Keratinocyte (primary cell): Measurements from ENCODE around the gene PCCA. TPM values are rescaled to one million over a fixed set of nuclear protein-coding genes. Genes with fewer than 3 reads are reported as not detected.

ENCODE experiments used
- DNase-seq: peaks from one replicate; pipeline ENCODE4 v3.0.0-alpha.2; 2011; ENCODE audit warnings: low read depth, missing footprints, low spot score
- FAIRE-seq: peaks from 2 replicates; lab custom pipeline; 2011; peaks lifted over from hg19 to GRCh38; lab: Jason Lieb, UNC
- H2AFZ ChIP-seq: 2 replicates; pipeline ENCODE4 v1.6.0; 2012; ENCODE audit warnings: low read length, control low read depth, inconsistent platforms; ENCODE audit not compliant: control insufficient read depth
- H3K27ac ChIP-seq: 2 replicates; pipeline ENCODE4 v1.5.1; 2011; ENCODE audit warnings: low read length; ENCODE audit not compliant: control insufficient read depth, insufficient read depth
- H3K27me3 ChIP-seq: 3 replicates; pipeline ENCODE4 v1.6.0; 2011; ENCODE audit warnings: low read length; ENCODE audit not compliant: control insufficient read depth, insufficient read depth; ENCODE audit errors: extremely low read depth
- H3K36me3 ChIP-seq, 2 experiments: 2 replicates in 1 of 2; 3 replicates in 1 of 2; pipeline ENCODE4 v1.5.1; 2011; ENCODE audit warnings: low read length in 2 of 2, mild to moderate bottlenecking in 1 of 2; ENCODE audit not compliant: control insufficient read depth in 2 of 2, insufficient read depth in 2 of 2; ENCODE audit errors: extremely low read depth in 1 of 2
- H3K4me1 ChIP-seq: 3 replicates; pipeline ENCODE4 v1.5.1; 2011; ENCODE audit warnings: low read length; ENCODE audit not compliant: control insufficient read depth, insufficient read depth; ENCODE audit errors: extremely low read depth
- H3K4me2 ChIP-seq: 3 replicates; pipeline ENCODE4 v1.6.0; 2011; ENCODE audit warnings: low read depth, low read length; ENCODE audit not compliant: control insufficient read depth, insufficient read depth; ENCODE audit errors: extremely low read depth
- H3K4me3 ChIP-seq, 3 experiments: fragments of 200-600 bp in 1 of 3; sonication (generic) in 1 of 3; 2 replicates in 2 of 3; 3 replicates in 1 of 3; pipeline ENCODE4 v1.5.1; 2011 to 2016; ENCODE audit warnings: low read length in 3 of 3, mild to moderate bottlenecking in 3 of 3, control low read depth in 2 of 3, inconsistent platforms in 1 of 3, low read depth in 1 of 3, mixed read lengths in 1 of 3, mixed run types in 1 of 3, moderate library complexity in 1 of 3; ENCODE audit not compliant: control insufficient read depth in 2 of 3, insufficient read depth in 2 of 3; ENCODE audit errors: extremely low read depth in 1 of 3
- H3K79me2 ChIP-seq: 2 replicates; pipeline ENCODE4 v1.6.0; 2012; ENCODE audit warnings: low read length; ENCODE audit not compliant: control insufficient read depth, insufficient read depth
- H3K9ac ChIP-seq: 3 replicates; pipeline ENCODE4 v1.6.0; 2011; ENCODE audit warnings: low read length; ENCODE audit not compliant: control insufficient read depth, insufficient read depth; ENCODE audit errors: extremely low read depth
- H3K9me1 ChIP-seq: 3 replicates; pipeline ENCODE4 v1.6.0; 2011; ENCODE audit warnings: low read length; ENCODE audit not compliant: control insufficient read depth, insufficient read depth; ENCODE audit errors: extremely low read depth
- H3K9me3 ChIP-seq: 2 replicates; pipeline ENCODE4 v1.5.1; 2012; ENCODE audit warnings: low read depth, low read length; ENCODE audit not compliant: control insufficient read depth
- H4K20me1 ChIP-seq: 3 replicates; pipeline ENCODE4 v1.6.0; 2011; ENCODE audit warnings: low read length; ENCODE audit not compliant: control insufficient read depth, insufficient read depth; ENCODE audit errors: extremely low read depth
- CTCF ChIP-seq, 3 experiments: IDR thresholded peaks in 1 of 3; conservative IDR thresholded peaks in 1 of 3; optimal IDR thresholded peaks in 1 of 3; 2 replicates in 2 of 3; 3 replicates in 1 of 3; pipeline versions ENCODE3 to v1.5.1; 2011; ENCODE audit warnings: low read length in 3 of 3, mild to moderate bottlenecking in 3 of 3, moderate library complexity in 2 of 3, control low read depth in 1 of 3, inconsistent platforms in 1 of 3; ENCODE audit not compliant: insufficient read depth in 2 of 3; ENCODE audit errors: extremely low read depth in 1 of 3
- EZH2 ChIP-seq: IDR thresholded peaks from one replicate; pipeline ENCODE4 v1.6.1; 2012; ENCODE audit warnings: inconsistent platforms, mild to moderate bottlenecking, low read length, moderate library complexity
- dilution Hi-C: fragments of 300-500 bp; cut with MboI; formaldehyde crosslinking; loops from one replicate; pipeline ENCODE4 v1.7.0; 2020; ENCODE audit warnings: low sequenced_read_pairs; ENCODE audit not compliant: extremely low pct_ligation_motif_present
- polyA minus RNA-seq, 3 experiments: library from RNA; depleted of rRNA, polyadenylated mRNA; stranded (reverse); fragments of >200 nt; gene quantifications; 1 replicate in 1 of 3; 2 replicates in 1 of 3; 3 replicates in 1 of 3; pipeline ENCODE4 v1.2.3, GENCODE V29; 2011
- polyA plus RNA-seq, 5 experiments: library from polyadenylated mRNA; depleted of rRNA in 3 of 5; stranded (reverse) in 3 of 5; stranded (forward) in 1 of 5; unstranded in 1 of 5; fragments of >200 nt; gene quantifications; 1 replicate in 1 of 5; 2 replicates in 3 of 5; 3 replicates in 1 of 5; pipeline versions ENCODE4 v1.2.1 to v1.2.3, GENCODE V29; 2011 to 2012; ENCODE audit warnings: missing spikeins in 2 of 5, low read depth in 1 of 5, low replicate concordance in 1 of 5

PCCA gene
- polyA plus RNA-seq (3.6 to 8.1 TPM (median 4.1 TPM) in 3 replicates), polyA minus RNA-seq (1.2 to 24.2 TPM (median 12.8 TPM) in 3 replicates)
- 15.5 TPM for polyA plus RNA-seq (2011; ENCODE audit: low read depth)
- 2.8 and 5.8 TPM in 2 replicates for polyA plus RNA-seq (2011; cell fraction: cytosol; rRNA removed)
- 9.5 and 13.4 TPM in 2 replicates for polyA plus RNA-seq (2011; cell fraction: nucleus; rRNA removed)
- 8.0 and 10.0 TPM in 2 replicates for polyA plus RNA-seq (2012; ENCODE audit: low replicate concordance)
- polyA minus RNA-seq (2011; cell fraction: cytosol; rRNA and poly(A)+ RNA removed): 10.7 TPM
- polyA minus RNA-seq (2011; cell fraction: nucleus; rRNA and poly(A)+ RNA removed): 12.6 and 29.6 TPM in 2 replicates

- peak within 1 kb of the TSS; percentile 74 to 88 (median 80) for H3K4me3 ChIP-seq
- H4K20me1 ChIP-seq: no peaks in the 10 kb centered on the region
- H3K9me1 ChIP-seq: no peaks in the 10 kb centered on the region
- H3K27ac ChIP-seq: peak within 1 kb of the TSS; percentile 51
- peaks cover 6% of the 10 kb centered on the region for H3K79me2 ChIP-seq
- peak within 1 kb of the TSS; percentile 68 for H3K4me2 ChIP-seq
- no peaks in the 10 kb centered on the region for H3K4me1 ChIP-seq
- H3K9ac ChIP-seq: peak within 1 kb of the TSS; percentile 75
- no peaks in the 10 kb centered on the region for H3K27me3 ChIP-seq
- dilution Hi-C loops: no loop called here
- peaks cover 0 to 2% of the 10 kb centered on the region in 2 experiments for H3K36me3 ChIP-seq
- H2AFZ ChIP-seq: peak within 1 kb of the TSS; percentile 93
- no peaks in the 10 kb centered on the region for H3K9me3 ChIP-seq
- DNase-seq (no peak), FAIRE-seq (peak; percentile 73)
- no peak for TF ChIP-seq EZH2
- TF ChIP-seq CTCF (optimal IDR thresholded peaks at IDR 0.05 in 1 of 3, IDR thresholded peaks at IDR 0.05 in 1 of 3, conservative IDR thresholded peaks at IDR 0.05 in 1 of 3; ENCODE audit: extremely low read depth in 1 of 3, insufficient read depth in 2 of 3, low read length in 3 of 3): no peak
Observed at GRCh38 chr13:100088644-100089464, at the start of gene PCCA. PCCA (plus strand) TSS chr13:100089093; CDS start chr13:100089121, 28 bp downstream.

- TF ChIP-seq EZH2: no peak
- TF ChIP-seq CTCF (optimal IDR thresholded peaks at IDR 0.05 in 1 of 3, IDR thresholded peaks at IDR 0.05 in 1 of 3, conservative IDR thresholded peaks at IDR 0.05 in 1 of 3; ENCODE audit: extremely low read depth in 1 of 3, insufficient read depth in 2 of 3, low read length in 3 of 3): no peak
- Histone ChIP-seq H3K9me1 (no peaks in the 10 kb centered on the region), H3K27me3 (no peaks in the 10 kb centered on the region), H3K36me3 (no peaks in the 10 kb centered on the region), H3K4me3 (no peak overlapping the region), H3K4me1 (no peaks in the 10 kb centered on the region), H3K9me3 (no peaks in the 10 kb centered on the region), H3K9ac (no peak overlapping the region), H4K20me1 (no peaks in the 10 kb centered on the region), H2AFZ (no peak overlapping the region), H3K79me2 (no peaks in the 10 kb centered on the region), H3K27ac (no peak overlapping the region), H3K4me2 (no peak overlapping the region)
- no peak for DNase-seq
- FAIRE-seq: no peak
- dilution Hi-C loops: no loop called here
Observed at GRCh38 chr13:100039740-100040139, 49.2 kb upstream of the PCCA start.
